CD14-positive monocyte (primary cell): ENCODE data around the gene CDKAL1. TPM values are rescaled to one million over a fixed set of nuclear protein-coding genes. Genes with fewer than 3 reads are reported as not detected.

Experiments
- DNase-seq, 3 donors: peaks; one replicate each; pipeline ENCODE4 v3.0.0-alpha.2; 2011 to 2022
- H2AFZ ChIP-seq: 2 replicates; pipeline ENCODE4 v1.6.0; 2012; ENCODE audit warnings: mild to moderate bottlenecking, low read depth, low read length, inconsistent platforms; ENCODE audit not compliant: insufficient read depth, poor library complexity, severe bottlenecking
- H3K27ac ChIP-seq, 2 donors: 1 replicate in 1 of 2; 2 replicates in 1 of 2; pipeline ENCODE4 v1.5.1; 2012 to 2013; ENCODE audit warnings: low read length in 2 of 2, control low read depth in 1 of 2, inconsistent platforms in 1 of 2, low read depth in 1 of 2, mild to moderate bottlenecking in 1 of 2
- H3K27me3 ChIP-seq, 2 donors: one replicate each; pipeline versions ENCODE4 v1.6.0 to v1.6.1; 2011 to 2013; ENCODE audit warnings: low read length in 2 of 2; ENCODE audit not compliant: control insufficient read depth in 2 of 2, insufficient read depth in 2 of 2
- H3K36me3 ChIP-seq, 2 donors: replicated peaks in 1 of 2; 1 replicate in 1 of 2; 2 replicates in 1 of 2; pipeline versions ENCODE4 v1.5.1 to v1.6.1; 2012 to 2013; ENCODE audit warnings: low read length in 2 of 2, control low read depth in 1 of 2, inconsistent platforms in 1 of 2, mild to moderate bottlenecking in 1 of 2; ENCODE audit not compliant: insufficient read depth in 2 of 2, control insufficient read depth in 1 of 2
- H3K4me1 ChIP-seq, 2 donors: 1 replicate in 1 of 2; 2 replicates in 1 of 2; pipeline versions ENCODE4 v1.5.1 to v1.6.1; 2012 to 2013; ENCODE audit warnings: low read length in 2 of 2, control low read depth in 1 of 2, inconsistent platforms in 1 of 2, mild to moderate bottlenecking in 1 of 2, moderate library complexity in 1 of 2; ENCODE audit not compliant: insufficient read depth in 2 of 2, control insufficient read depth in 1 of 2
- H3K4me2 ChIP-seq: replicated peaks from 2 replicates; pipeline ENCODE3; 2012; ENCODE audit warnings: low read length, moderate library complexity, mild to moderate bottlenecking; ENCODE audit not compliant: poor library complexity, severe bottlenecking; ENCODE audit errors: extremely low read depth
- H3K4me3 ChIP-seq, 3 experiments: fragments of 200-600 bp in 1 of 3; sonication (generic) in 1 of 3; replicated peaks in 1 of 3; 1 replicate in 2 of 3; 2 replicates in 1 of 3; pipeline ENCODE4 v1.5.1; 2011 to 2013; ENCODE audit warnings: low read length in 3 of 3, mild to moderate bottlenecking in 3 of 3, control low read depth in 2 of 3, low read depth in 2 of 3, inconsistent platforms in 1 of 3, moderate library complexity in 1 of 3
- H3K79me2 ChIP-seq: 2 replicates; pipeline ENCODE4 v1.6.0; 2012; ENCODE audit warnings: mild to moderate bottlenecking, control low read depth, inconsistent platforms, low read length, moderate library complexity; ENCODE audit not compliant: insufficient read depth
- H3K9ac ChIP-seq: 2 replicates; pipeline ENCODE4 v1.6.0; 2017; ENCODE audit warnings: low read length, mild to moderate bottlenecking; ENCODE audit not compliant: insufficient read depth, poor library complexity, severe bottlenecking
- H3K9me3 ChIP-seq, 2 donors: replicated peaks in 1 of 2; 1 replicate in 1 of 2; 2 replicates in 1 of 2; pipeline versions ENCODE4 v1.5.1 to v1.6.1; 2012 to 2013; ENCODE audit warnings: low read length in 2 of 2, control low read depth in 1 of 2; ENCODE audit not compliant: control insufficient read depth in 1 of 2, insufficient read depth in 1 of 2
- H4K20me1 ChIP-seq: 2 replicates; pipeline ENCODE4 v1.6.0; 2012; ENCODE audit warnings: mild to moderate bottlenecking, low read length, control low read depth, moderate library complexity; ENCODE audit not compliant: insufficient read depth
- H3K27ac Mint-ChIP-seq, 7 donors: one replicate each; pipeline ENCODE4 v1.8.0; 2020; ENCODE audit warnings: mild to moderate bottlenecking in 7 of 7, mixed read lengths in 7 of 7, moderate library complexity in 6 of 7, inconsistent platforms in 2 of 7
- H3K27me3 Mint-ChIP-seq, 3 donors: one replicate each; pipeline ENCODE4 v1.8.0; 2021 to 2022; ENCODE audit warnings: low read depth in 3 of 3, mild to moderate bottlenecking in 3 of 3, mixed read lengths in 3 of 3, moderate library complexity in 3 of 3, inconsistent platforms in 1 of 3
- H3K36me3 Mint-ChIP-seq, 2 donors: one replicate each; pipeline ENCODE4 v1.8.0; 2020; ENCODE audit warnings: mixed read lengths in 2 of 2, inconsistent platforms in 1 of 2, mild to moderate bottlenecking in 1 of 2
- H3K4me1 Mint-ChIP-seq: one replicate; pipeline ENCODE4 v1.8.0; 2020; ENCODE audit warnings: mild to moderate bottlenecking, mixed read lengths
- H3K4me3 Mint-ChIP-seq, 2 donors: one replicate each; pipeline ENCODE4 v1.8.0; 2020; ENCODE audit warnings: mild to moderate bottlenecking in 2 of 2, mixed read lengths in 2 of 2, moderate library complexity in 1 of 2
- H3K9me3 Mint-ChIP-seq, 7 donors: one replicate each; pipeline ENCODE4 v1.8.0; 2020 to 2022; ENCODE audit warnings: mixed read lengths in 7 of 7, mild to moderate bottlenecking in 6 of 7, moderate library complexity in 6 of 7, inconsistent platforms in 2 of 7
- CTCF ChIP-seq: fragments of 200-600 bp; IDR thresholded peaks from one replicate; pipeline ENCODE4 v1.8.0; 2022; ENCODE audit warnings: antibody characterized with exemption, mild to moderate bottlenecking
- WGBS: methylation state at CpG from one replicate; pipeline ENCODE4 v1.1.5; 2013; ENCODE audit warnings: missing lambda C conversion rate; ENCODE audit not compliant: insufficient coverage; 5-methylcytosine and 5-hydroxymethylcytosine counted together
- intact Hi-C, 2 donors: fragments of 100-400 bp; cut with micrococcal nuclease; formaldehyde crosslinking; loops; one replicate each; pipeline versions ENCODE4 v1.15.0 to v1.15.1; 2023
- polyA plus RNA-seq, 3 donors: library from polyadenylated mRNA; depleted of rRNA in 1 of 3; unstranded in 2 of 3; stranded (reverse) in 1 of 3; fragments of 300-500 nt in 2 of 3; fragments of >200 nt in 1 of 3; fragmentation: Illumina TruSeq in 2 of 3; gene quantifications; 1 replicate in 2 of 3; 2 replicates in 1 of 3; pipeline ENCODE4 v1.2.3, GENCODE V29; 2012 to 2021

CDKAL1 gene
- polyA plus RNA-seq, 3 donors = 3.2 to 12.4 (median 8.3) TPM

- no peaks in the 10 kb centered on the region for H3K4me1 ChIP-seq
- H2AFZ ChIP-seq = no peak overlapping the region
- H3K4me3 ChIP-seq = no peak overlapping the region
- Mint-ChIP-seq H3K4me3 (no peak overlapping the region), H3K9me3 (peaks cover 0 to 3% (median 0%) of the 10 kb centered on the region in 7 donors), H3K4me1 (peaks cover 3% of the 10 kb centered on the region), H3K27ac (no peak overlapping the region), H3K27me3 (no peaks in the 10 kb centered on the region), H3K36me3 (no peaks in the 10 kb centered on the region)
- no CpG with 5 or more reads among the region's 3 CpGs for WGBS
- H4K20me1 ChIP-seq = no peaks in the 10 kb centered on the region
- H3K27ac ChIP-seq = no peak overlapping the region
- TF ChIP-seq CTCF = no peak
- no peaks in the 10 kb centered on the region for H3K9me3 ChIP-seq
- H3K27me3 ChIP-seq = no peaks in the 10 kb centered on the region
- no peak for DNase-seq
- H3K9ac ChIP-seq = no peak overlapping the region
- no peaks in the 10 kb centered on the region for H3K36me3 ChIP-seq
- intact Hi-C loops = no loop called here
- no peak overlapping the region for H3K4me2 ChIP-seq
- no peaks in the 10 kb centered on the region for H3K79me2 ChIP-seq
Observed at GRCh38 chr6:20703049-20703448, 168.8 kb downstream of the CDKAL1 start.

- intact Hi-C loops = no loop called here
- Mint-ChIP-seq H3K27ac (no peak overlapping the region), H3K4me1 (peaks cover 6% of the 10 kb centered on the region), H3K4me3 (no peak overlapping the region), H3K27me3 (no peaks in the 10 kb centered on the region), H3K9me3 (peaks cover 0 to 3% (median 0%) of the 10 kb centered on the region in 7 donors), H3K36me3 (no peaks in the 10 kb centered on the region)
- WGBS = 80% methylated on average over 1 of the region's 2 CpGs
- no peak for DNase-seq
- no peaks in the 10 kb centered on the region for H3K79me2 ChIP-seq
- H3K4me1 ChIP-seq = no peaks in the 10 kb centered on the region
- no peaks in the 10 kb centered on the region for H3K9me3 ChIP-seq
- no peak overlapping the region for H3K9ac ChIP-seq
- no peak overlapping the region for H3K4me3 ChIP-seq
- TF ChIP-seq CTCF = no peak
- no peak overlapping the region for H3K27ac ChIP-seq
- H3K4me2 ChIP-seq = no peak overlapping the region
- H3K27me3 ChIP-seq = no peaks in the 10 kb centered on the region
- no peaks in the 10 kb centered on the region for H3K36me3 ChIP-seq
- no peaks in the 10 kb centered on the region for H4K20me1 ChIP-seq
- no peak overlapping the region for H2AFZ ChIP-seq
Observed at GRCh38 chr6:20704325-20705025, 170.2 kb downstream of the CDKAL1 start.
